GM21423 (cell line): ENCODE results near the gene CD7.

Source experiments
- ATAC-seq: cut with Tn5 transposase; IDR thresholded peaks from one replicate; pipeline ENCODE4 v1.9.1; 2021; ENCODE audit warnings: mild to moderate bottlenecking, moderate library complexity; ENCODE audit not compliant: unreplicated experiment

Gene CD7

GRCh38 chr17:82282239-82283207 is 34.9 kb downstream of the CD7 start:
- ATAC-seq = no peak

GRCh38 chr17:82281502-82282238 is 35.7 kb downstream of the CD7 start:
- ATAC-seq = no peak

- ATAC-seq = no peak
Measured at GRCh38 chr17:82281076-82281475, 36.3 kb downstream of the CD7 start.

GRCh38 chr17:82280537-82280936 is 36.9 kb downstream of the CD7 start:
- ATAC-seq = no peak

- no peak for ATAC-seq
Measured at GRCh38 chr17:82278786-82279391, 38.5 kb downstream of the CD7 start.

- no peak for ATAC-seq
Measured at GRCh38 chr17:82278308-82278707, 39.1 kb downstream of the CD7 start.

GRCh38 chr17:82277851-82278250 is 39.6 kb downstream of the CD7 start:
- ATAC-seq = no peak

GRCh38 chr17:82276938-82277337 is 40.5 kb downstream of the CD7 start:
- ATAC-seq = no peak

GRCh38 chr17:82275326-82275725 is 42.1 kb downstream of the CD7 start:
- ATAC-seq = no peak

GRCh38 chr17:82274134-82275020 is 43.0 kb downstream of the CD7 start:
- no peak for ATAC-seq

GRCh38 chr17:82273327-82274133 is 43.9 kb downstream of the CD7 start, which contains the start of gene CSNK1D:
Gene CSNK1D (minus strand): TSS chr17:82273700. CDS start chr17:82273381, 319 bp downstream.
- peak; percentile 81 for ATAC-seq

GRCh38 chr17:82272495-82273326 is 44.7 kb downstream of the CD7 start:
- peak; percentile 2 for ATAC-seq

GRCh38 chr17:82271401-82271800 is 46.0 kb downstream of the CD7 start:
- ATAC-seq = no peak

GRCh38 chr17:82270651-82271050 is 46.8 kb downstream of the CD7 start:
- ATAC-seq = no peak

GRCh38 chr17:82269882-82270500 is 47.4 kb downstream of the CD7 start:
- no peak for ATAC-seq

- no peak for ATAC-seq
Measured at GRCh38 chr17:82269138-82269881, 48.1 kb downstream of the CD7 start.

- ATAC-seq = no peak
Measured at GRCh38 chr17:82267575-82268379, 49.6 kb downstream of the CD7 start.
